Measurements from ENCODE around the gene ST6GALNAC1.

DNA sequence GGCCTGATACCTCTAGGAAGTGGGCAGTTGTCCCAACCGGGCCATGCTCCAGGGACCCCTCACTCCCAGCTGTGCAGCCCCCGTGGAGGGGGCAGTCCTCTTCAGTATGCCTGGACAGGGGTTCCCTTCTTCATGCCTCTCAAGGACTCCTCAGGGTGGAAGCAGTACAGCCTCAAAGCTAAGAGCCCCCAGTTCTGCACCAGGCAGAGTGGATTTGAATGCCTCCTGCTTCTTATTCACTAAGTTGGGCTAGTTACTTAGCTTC, 23.9 kb upstream of the ST6GALNAC1 start:
- TF ChIP-seq POLR2A (IDR thresholded peaks at IDR 0.05) (no peak), POLR2AphosphoS5 (IDR thresholded peaks at IDR 0.05) (no peak)
- TF ChIP-seq, protein P1, sequence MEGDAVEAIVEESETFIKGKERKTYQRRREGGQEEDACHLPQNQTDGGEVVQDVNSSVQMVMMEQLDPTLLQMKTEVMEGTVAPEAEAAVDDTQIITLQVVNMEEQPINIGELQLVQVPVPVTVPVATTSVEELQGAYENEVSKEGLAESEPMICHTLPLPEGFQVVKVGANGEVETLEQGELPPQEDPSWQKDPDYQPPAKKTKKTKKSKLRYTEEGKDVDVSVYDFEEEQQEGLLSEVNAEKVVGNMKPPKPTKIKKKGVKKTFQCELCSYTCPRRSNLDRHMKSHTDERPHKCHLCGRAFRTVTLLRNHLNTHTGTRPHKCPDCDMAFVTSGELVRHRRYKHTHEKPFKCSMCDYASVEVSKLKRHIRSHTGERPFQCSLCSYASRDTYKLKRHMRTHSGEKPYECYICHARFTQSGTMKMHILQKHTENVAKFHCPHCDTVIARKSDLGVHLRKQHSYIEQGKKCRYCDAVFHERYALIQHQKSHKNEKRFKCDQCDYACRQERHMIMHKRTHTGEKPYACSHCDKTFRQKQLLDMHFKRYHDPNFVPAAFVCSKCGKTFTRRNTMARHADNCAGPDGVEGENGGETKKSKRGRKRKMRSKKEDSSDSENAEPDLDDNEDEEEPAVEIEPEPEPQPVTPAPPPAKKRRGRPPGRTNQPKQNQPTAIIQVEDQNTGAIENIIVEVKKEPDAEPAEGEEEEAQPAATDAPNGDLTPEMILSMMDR (IDR thresholded peaks at IDR 0.05) = no peak

All from prostate gland (tissue), 2 donors.